HG02610 (cell line): ENCODE measurements around the gene FARP1.
"Not testable (repeated sequence)": the region's sequence is repeated elsewhere in the genome, so short reads cannot be mapped to it uniquely, and the experiment has no call there.

Source experiments
- ATAC-seq: cut with Tn5 transposase; IDR thresholded peaks from one replicate; pipeline ENCODE4 v1.9.1; 2021; ENCODE audit warnings: mild to moderate bottlenecking, moderate library complexity; ENCODE audit not compliant: unreplicated experiment

FARP1 gene

GRCh38 chr13:98348466-98349200 is 205.7 kb downstream of the FARP1 start:
- no peak for ATAC-seq

- ATAC-seq, result no peak
Observed at GRCh38 chr13:98349731-98350305, 206.9 kb downstream of the FARP1 start.

GRCh38 chr13:98350746-98351330 is 207.9 kb downstream of the FARP1 start:
- no peak for ATAC-seq

GRCh38 chr13:98351636-98352035 is 208.7 kb downstream of the FARP1 start:
- ATAC-seq, result no peak

- no peak for ATAC-seq
Observed at GRCh38 chr13:98352226-98352625, 209.3 kb downstream of the FARP1 start.

- no peak for ATAC-seq
Observed at GRCh38 chr13:98353750-98354149, 210.9 kb downstream of the FARP1 start.

GRCh38 chr13:98358937-98359336 is 216.0 kb downstream of the FARP1 start:
- ATAC-seq, result no peak

GRCh38 chr13:98360545-98360944 is 217.7 kb downstream of the FARP1 start:
- ATAC-seq, result no peak

GRCh38 chr13:98363326-98363725 is 220.4 kb downstream of the FARP1 start:
- no peak for ATAC-seq

- ATAC-seq, result no peak
Observed at GRCh38 chr13:98364179-98364578, 221.3 kb downstream of the FARP1 start.

- no peak for ATAC-seq
Observed at GRCh38 chr13:98364647-98365046, 221.8 kb downstream of the FARP1 start.

- no peak for ATAC-seq
Observed at GRCh38 chr13:98365302-98365701, 222.4 kb downstream of the FARP1 start.

GRCh38 chr13:98366010-98366409 is 223.1 kb downstream of the FARP1 start:
- no peak for ATAC-seq

GRCh38 chr13:98366443-98366842 is 223.5 kb downstream of the FARP1 start:
- ATAC-seq, result no peak

- ATAC-seq, result no peak
Observed at GRCh38 chr13:98366959-98367358, 224.1 kb downstream of the FARP1 start.

GRCh38 chr13:98368019-98368418 is 225.1 kb downstream of the FARP1 start:
- no peak for ATAC-seq

GRCh38 chr13:98369520-98369919 is 226.6 kb downstream of the FARP1 start:
- not testable (repeated sequence) for ATAC-seq

- no peak for ATAC-seq
Observed at GRCh38 chr13:98370261-98370660, 227.4 kb downstream of the FARP1 start.

GRCh38 chr13:98370806-98371515 is 228.1 kb downstream of the FARP1 start:
- no peak for ATAC-seq

GRCh38 chr13:98371516-98372023 is 228.7 kb downstream of the FARP1 start:
- ATAC-seq, result no peak

- no peak for ATAC-seq
Observed at GRCh38 chr13:98372876-98373275, 230.0 kb downstream of the FARP1 start.
